ENCODE results near the gene DFFB.
A peak's percentile ranks its signal among the peaks of the same experiment; 100 is the strongest.

DFFB gene

DNA sequence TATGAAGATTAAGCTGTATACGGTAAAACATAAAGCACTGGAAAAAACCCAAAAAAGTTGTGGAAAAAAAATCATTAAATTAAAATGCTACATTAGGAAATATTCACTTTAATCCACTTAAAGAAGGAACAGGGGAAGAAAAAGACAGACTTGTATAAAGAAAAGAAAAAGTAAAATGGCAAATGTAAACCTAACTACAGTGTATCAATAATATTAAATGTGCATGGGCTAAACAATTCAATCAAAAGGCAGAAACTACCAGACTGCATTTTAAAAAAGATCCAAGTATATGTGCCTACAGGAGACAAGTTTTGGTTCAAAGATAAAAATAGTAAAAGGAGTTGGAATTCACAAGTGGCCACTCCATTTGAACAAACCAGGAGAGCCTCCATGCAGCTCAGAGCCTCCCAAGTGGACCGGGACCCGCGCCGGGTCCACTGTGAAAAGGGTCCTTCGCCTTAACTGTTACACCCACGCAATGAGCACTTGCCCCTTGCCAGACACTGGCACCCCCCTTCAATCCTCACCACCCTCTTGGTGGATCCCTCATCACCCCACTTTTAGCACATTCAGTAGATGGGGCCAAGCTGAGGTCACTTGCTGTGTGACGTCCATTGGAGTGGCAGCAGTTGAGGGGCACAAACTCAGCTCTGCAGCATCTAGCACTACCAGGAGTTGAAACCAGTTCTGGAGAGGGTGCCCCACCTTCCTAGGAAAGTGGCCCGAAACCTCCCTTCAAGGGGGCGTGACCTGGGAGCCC, 41.9 kb downstream of the DFFB start:
- DNase-seq: peak; percentile 76

GRCh38 chr1:3899754-3900149, 42.5 kb downstream of the DFFB start:
- no peak for DNase-seq

GRCh38 chr1:3900150-3900968, 43.1 kb downstream of the DFFB start, which contains the start of gene C1orf174:
Gene C1orf174 (minus strand): TSS chr1:3900272. CDS start chr1:3900186, 86 bp downstream.
- DNase-seq: peak; percentile 99

DNA sequence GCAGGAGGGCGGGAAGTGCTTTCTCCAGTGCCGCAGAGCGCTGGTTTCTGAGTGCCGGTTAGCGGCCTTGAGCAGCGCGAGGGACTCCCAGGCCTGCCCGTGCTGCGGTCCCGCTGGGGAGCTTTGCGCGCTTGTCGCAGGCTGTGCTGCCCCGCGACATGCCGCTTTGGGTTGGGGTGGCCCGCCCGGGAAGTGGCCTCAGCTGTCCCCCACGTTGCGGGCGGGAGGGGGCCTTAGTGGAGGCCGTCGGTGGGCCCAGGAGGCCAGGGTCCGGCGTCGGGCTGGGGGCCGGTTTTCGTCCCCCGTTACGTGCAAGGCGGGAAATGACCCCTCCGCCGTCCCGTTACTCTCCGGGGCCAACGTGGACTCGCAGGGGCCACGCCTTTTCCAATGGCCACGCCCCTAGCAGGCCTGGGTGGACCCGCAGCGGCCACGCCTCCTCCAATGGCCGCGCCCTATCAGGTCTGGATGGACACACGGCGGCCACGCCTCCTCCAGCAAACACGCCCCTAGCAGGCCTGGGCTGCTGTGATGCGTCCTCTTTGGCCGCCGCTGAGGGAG, 43.8 kb downstream of the DFFB start:
- DNase-seq: peak; percentile 98

DNA sequence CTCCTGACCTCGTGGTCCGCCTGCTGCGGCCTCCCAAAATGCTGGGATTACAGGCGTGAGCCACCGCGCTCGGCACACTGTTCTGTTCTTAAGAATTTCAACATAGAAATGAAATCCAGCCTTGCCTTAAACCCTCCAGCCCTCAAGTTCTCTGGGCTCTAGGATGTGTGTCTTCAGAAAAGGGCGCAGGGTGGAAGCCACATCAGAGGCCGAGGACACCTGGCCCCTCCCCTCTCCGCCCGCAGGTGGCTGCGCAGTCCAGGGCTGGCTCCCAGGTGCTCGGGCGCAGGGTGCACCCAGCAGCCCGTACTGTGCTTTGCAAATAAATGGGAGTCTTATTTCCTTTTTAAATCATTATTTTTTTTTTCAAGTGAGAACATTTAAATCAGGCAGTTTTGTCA, 44.8 kb downstream of the DFFB start:
- no peak for DNase-seq

GRCh38 chr1:3902571-3903091, 45.4 kb downstream of the DFFB start:
- no peak for DNase-seq

DNA sequence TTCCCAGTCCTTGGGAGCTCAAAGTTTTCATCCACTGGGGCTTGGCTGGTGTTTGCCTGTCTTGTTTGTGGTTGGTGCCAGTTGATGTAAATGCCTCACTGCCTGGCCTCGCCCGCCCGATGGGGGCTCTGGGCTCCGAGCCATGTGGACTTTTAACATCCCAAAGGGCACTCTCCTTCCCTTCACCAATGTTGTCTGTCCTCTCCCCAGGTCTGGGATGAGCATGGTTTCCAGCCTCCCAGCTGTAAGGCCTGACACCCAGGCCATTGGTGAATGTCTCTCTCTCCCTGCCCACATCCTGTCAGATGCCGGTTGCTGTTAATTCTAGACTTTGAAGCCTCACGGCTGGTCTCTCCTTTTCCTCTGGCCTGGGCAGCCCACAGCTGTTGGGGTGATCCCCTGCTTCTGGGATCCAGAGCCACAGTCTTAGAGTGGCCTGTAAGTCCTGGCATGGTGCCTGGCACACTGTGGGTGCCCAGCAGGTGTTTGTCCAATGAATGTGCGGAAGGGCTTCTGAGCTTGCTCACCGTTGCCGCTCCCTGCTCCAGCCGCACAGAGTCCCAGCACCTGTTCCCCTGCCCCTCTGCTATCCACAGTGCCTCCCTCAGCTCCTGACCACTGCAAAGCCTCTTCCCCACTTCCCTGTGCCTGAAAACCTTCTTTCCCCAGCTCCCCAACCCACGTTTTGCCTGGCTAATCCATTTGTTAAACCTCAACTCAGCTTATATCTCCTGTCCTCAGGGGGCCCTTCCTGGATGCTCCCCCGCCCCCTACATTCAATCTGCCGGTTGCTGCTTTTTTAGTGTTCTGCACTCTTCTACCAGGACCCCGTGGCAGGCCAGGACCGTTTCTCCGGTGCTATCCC, 46.1 kb downstream of the DFFB start:
- DNase-seq: peak; percentile 67

DNA sequence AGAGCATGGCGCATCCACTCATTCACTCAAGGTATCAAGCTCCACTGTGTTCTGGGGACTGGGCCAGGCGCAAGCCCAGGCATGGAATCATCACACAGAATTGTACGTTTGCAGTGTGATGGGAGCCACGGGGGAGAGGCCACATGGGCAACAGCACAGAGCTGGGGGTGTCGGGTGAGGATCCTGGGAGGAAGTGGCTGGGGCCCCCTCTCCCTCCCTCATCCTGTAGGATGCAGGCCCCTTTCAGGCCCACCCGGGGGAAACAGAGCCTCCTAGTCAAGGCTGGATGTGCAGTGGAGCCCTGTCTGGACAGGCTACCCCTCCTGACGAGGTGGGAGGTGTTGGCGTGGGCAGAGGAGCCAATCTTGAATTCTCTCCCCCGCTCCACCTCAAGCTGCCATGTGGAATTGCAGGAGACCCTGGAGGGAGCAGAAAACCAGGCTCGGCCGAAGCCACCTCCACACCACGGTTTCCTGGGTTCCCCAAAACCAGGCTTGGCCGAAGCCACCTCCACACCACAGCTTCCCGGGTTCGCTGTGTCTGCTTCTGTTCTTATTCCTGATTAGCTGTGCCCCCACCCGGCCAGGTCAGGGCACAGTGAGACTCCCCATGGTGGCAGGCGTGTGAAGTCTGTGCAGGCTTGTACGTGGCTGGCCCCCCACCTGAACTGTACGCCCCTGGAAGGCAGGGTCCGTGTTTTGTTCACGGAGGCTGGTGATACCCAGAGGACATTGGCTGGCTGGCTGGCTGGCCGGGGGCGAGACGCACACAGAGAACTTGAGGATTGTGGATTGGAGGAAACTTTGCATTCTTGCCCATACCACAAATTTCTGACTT, 46.9 kb downstream of the DFFB start:
- DNase-seq: no peak

GRCh38 chr1:3904843-3905185, 47.5 kb downstream of the DFFB start:
- DNase-seq: no peak

DNA sequence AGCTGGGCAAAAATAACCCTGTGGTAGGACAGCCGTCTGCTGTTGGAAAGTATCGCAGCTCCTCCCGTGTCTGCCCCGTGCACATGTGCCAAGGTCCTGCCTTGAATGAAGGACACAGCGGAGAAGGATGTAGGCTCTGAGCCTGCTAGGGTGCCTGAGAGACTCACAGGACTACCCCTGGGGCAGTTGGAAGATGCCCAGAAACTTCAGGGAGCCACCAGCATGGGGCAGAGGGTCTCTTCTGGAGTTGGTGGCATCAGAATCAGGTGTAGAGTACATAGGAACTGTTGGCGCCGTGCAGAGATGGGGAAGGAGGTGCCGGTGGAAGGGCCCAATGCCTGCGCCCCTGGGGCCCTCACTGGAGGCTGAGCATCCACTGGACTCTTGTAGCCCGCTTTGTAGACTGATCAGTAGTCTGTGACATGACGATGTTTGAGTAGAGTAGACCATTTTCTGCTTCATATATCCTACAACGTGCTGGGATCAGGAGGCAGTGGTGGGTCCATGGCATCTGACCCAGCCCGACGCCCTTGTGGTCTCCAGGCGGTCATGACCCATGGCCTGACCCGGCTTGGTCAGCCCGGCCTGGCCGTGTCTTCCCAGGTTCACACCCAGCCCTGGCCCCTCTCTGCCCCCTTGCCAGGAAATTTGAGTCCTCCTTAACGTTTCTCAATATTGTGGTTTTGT, 48.1 kb downstream of the DFFB start:
- DNase-seq: no peak

GRCh38 chr1:3905953-3906671, 48.8 kb downstream of the DFFB start:
- peak; percentile 65 for DNase-seq

GRCh38 chr1:3906672-3907020, 49.4 kb downstream of the DFFB start:
- no peak for DNase-seq

GRCh38 chr1:3907031-3907534, 49.8 kb downstream of the DFFB start:
- peak; percentile 83 for DNase-seq

DNA sequence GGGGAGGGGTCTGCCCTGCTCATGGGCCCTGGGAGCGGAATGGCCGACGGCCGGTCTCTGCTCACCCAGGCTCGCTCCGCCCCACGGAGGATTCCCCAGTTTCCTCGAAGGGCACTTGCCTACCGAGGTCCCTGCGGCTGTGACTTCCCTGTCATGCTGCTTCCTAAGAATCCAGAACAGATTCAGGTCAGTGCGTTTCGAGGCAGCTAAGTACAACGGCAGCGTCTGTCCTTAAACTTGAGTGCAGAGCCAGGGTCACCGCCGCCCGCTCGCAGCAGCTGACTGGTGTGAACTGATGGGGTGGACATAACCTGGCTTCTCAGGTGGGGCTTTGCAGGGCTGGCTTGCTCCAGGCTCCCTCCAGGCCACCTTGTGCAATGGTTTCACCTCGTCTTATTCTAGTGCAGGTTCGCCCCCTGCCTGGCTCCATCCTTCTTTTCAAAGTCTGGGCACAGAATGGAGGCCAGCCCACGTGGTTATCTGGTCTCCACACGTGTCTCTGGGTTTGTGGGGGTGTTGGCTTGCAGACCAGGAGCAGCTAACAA, 50.4 kb downstream of the DFFB start:
- no peak for DNase-seq

- no peak for DNase-seq
Observed at GRCh38 chr1:3908886-3909517, 51.7 kb downstream of the DFFB start.

- DNase-seq: no peak
Observed at GRCh38 chr1:3909615-3910014, 52.3 kb downstream of the DFFB start.

DNA sequence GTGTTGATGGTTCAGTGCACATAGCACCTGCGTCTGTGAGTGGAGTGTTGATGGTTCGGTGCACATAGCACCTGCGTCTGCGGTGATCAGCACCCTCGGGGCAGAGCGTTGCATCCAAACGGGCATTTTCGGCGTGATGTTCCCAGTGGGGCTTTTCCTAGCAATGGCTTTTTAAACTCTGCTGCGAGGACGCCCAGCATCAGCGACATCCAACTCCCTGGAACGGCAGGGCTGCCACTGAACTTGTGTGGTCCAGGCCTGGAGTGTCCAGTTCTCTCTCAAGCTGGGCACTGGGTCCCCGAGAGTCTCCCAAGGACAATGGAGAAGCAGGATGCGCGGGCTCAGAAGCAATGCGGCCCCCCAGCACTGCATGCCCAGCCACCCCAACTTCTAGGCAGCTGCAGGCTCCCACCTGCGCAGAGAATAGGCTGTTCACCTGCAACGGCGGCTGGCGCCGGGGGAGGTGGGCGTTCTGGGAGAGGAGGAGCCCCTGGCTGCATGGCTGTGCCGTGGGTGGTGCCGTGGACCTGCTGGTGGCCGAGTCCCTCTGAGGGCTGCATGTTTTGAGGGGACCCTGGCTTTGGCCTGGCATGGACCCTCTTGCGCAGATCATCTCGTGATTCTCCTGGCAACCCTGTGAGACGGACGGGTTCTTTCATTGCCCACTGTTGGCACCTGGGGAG, 52.9 kb downstream of the DFFB start:
- no peak for DNase-seq
